ENCODE measurements around the gene USP34. TPM values are rescaled to one million over a fixed set of nuclear protein-coding genes. Genes with fewer than 3 reads are reported as not detected.

The USP34 gene
- total and polyA plus RNA-seq, 9 of the 15 experiments (the other 6 are each of a cell fraction or from before 2014, with no cell fraction given): 19.8 to 108 (median 67.8) TPM

DNA sequence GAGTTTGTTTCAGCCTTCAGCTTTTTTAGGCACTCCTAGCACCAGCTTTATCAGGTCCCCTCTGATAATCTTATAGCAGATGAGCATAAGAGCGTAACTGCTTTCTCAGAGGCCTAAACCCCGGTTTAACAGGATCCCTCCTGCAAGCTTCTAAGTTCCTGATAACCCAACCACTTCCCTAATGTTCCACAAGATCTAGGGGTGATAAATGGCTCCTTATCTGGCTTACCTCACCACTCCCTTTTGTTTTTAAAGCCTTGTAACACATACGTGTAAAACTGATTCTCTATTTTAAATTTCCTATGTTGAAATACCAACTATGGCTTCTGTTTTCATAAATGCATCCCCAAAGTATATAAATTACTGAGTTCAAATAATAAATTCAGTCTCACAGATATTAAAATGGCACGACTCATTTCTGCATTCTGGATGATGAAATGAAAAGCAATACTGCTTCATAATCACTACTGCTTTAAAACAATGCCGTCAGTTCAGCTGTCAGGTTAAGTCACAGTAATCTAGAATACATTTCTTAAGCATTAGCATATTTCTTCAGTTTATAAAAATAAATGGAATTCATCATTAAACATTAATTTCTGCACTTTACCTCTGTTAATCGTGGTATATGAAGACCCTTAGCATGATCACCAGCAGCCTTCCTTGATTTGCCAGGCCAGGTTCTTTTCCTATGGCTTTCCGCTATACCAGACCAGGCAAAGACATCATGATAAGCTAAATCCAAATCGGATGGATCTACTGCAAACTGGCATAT, 182.6 kb downstream of the USP34 start (continued):
- no peak for TF ChIP-seq KDM2B (CRISPR knock-in tag; IDR thresholded peaks at IDR 0.05)
- TF ChIP-seq TBP (optimal IDR thresholded peaks at IDR 0.05; ENCODE audit: low read depth, low read length): no peak
- no peak for TF ChIP-seq ZNF77 (CRISPR knock-in tag; IDR thresholded peaks at IDR 0.05)
- peak; percentile 66; the same call in 1 of the 2 replicates for TF ChIP-seq ZNF197 (CRISPR knock-in tag; IDR thresholded peaks at IDR 0.05; ENCODE audit: low read depth)
- TF ChIP-seq LEF1 (IDR thresholded peaks at IDR 0.05): peak; percentile 94; the same call in 1 of the 2 replicates
- peak; percentile 67 for TF ChIP-seq DACH1 (IDR thresholded peaks at IDR 0.05; ENCODE audit: partially characterized antibody)
- no peak for TF ChIP-seq NR2F6 (CRISPR knock-in tag; IDR thresholded peaks at IDR 0.05)
- TF ChIP-seq ZNF3 (CRISPR knock-in tag; IDR thresholded peaks at IDR 0.05): no peak
- TF ChIP-seq TCF7 (IDR thresholded peaks at IDR 0.05; ENCODE audit: borderline replicate concordance): no peak
- no peak for TF ChIP-seq HDGF (IDR thresholded peaks at IDR 0.05)
- peak; percentile 88 for TF ChIP-seq EP400 (IDR thresholded peaks at IDR 0.05)
- TF ChIP-seq, protein P1, sequence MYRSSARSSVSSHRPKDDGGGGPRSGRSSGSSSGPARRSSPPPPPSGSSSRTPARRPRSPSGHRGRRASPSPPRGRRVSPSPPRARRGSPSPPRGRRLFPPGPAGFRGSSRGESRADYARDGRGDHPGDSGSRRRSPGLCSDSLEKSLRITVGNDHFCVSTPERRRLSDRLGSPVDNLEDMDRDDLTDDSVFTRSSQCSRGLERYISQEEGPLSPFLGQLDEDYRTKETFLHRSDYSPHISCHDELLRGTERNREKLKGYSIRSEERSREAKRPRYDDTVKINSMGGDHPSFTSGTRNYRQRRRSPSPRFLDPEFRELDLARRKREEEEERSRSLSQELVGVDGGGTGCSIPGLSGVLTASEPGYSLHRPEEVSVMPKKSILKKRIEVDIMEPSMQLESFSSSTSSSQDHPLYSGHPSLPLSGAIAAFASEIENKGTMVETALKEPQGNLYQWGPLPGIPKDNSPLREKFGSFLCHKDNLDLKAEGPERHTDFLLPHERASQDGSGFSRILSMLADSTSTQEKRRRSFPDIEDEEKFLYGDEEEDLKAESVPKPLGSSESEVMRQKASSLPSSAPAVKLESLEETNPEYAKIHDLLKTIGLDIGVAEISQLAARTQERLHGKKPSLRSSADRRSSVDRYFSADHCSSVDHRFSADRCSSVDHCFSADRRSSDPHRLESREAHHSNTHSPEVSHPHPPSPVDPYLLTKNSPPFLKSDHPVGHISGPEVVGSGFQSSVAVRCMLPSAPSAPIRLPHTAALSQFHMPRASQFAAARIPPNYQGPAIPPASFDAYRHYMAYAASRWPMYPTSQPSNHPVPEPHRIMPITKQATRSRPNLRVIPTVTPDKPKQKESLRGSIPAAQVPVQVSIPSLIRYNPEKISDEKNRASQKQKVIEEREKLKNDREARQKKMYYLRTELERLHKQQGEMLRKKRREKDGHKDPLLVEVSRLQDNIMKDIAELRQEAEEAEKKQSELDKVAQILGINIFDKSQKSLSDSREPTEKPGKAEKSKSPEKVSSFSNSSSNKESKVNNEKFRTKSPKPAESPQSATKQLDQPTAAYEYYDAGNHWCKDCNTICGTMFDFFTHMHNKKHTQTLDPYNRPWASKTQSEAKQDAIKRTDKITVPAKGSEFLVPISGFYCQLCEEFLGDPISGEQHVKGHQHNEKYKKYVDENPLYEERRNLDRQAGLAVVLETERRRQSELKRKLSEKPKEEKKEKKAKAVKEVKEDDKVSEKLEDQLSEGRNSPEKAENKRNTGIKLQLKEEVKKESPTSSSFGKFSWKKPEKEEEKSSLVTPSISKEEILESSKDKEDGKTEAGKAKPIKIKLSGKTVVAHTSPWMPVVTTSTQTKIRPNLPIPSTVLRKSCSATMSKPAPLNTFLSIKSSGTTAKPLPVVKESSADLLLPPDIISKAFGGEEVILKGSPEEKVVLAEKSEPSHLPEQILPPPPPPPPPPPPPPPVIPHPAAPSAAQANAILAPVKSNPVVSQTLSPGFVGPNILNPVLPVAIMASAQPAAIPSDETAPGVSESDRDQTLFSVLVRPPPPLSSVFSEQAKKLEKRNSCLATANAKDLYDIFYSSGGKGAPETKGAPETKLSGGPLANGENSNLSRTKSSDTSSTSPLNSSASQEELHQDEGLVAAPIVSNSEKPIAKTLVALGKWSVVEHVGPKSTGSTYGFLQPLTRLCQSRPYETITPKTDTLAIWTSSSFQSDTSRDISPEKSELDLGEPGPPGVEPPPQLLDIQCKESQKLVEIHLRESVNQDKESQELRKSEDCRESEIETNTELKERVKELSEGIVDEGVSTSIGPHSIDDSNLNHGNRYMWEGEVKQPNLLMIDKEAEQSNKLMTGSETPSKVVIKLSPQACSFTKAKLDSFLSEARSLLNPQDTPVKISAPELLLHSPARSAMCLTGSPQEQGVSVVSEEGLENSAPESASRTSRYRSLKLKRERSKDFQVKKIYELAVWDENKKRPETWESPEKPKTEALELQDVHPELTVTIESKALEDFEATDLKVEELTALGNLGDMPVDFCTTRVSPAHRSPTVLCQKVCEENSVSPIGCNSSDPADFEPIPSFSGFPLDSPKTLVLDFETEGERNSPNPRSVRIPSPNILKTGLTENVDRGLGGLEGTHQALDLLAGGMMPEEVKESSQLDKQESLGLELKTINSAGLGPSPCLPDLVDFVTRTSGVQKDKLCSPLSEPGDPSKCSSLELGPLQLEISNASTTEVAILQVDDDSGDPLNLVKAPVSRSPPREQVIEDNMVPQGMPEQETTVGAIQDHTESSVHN (IDR thresholded peaks at IDR 0.05; ENCODE audit: borderline replicate concordance in 1 of 2, low read depth in 1 of 2): peak; percentile 64 to 96
- TF ChIP-seq E4F1 (CRISPR knock-in tag; IDR thresholded peaks at IDR 0.05; ENCODE audit: borderline replicate concordance): no peak
- peak; percentile 76 for TF ChIP-seq HDAC3 (IDR thresholded peaks at IDR 0.05; ENCODE audit: borderline replicate concordance, partially characterized antibody)
- TF ChIP-seq CHCHD3 (CRISPR knock-in tag; IDR thresholded peaks at IDR 0.05): no peak
- no peak for TF ChIP-seq PRPF4 (IDR thresholded peaks at IDR 0.05; ENCODE audit: insufficient read depth, low read depth, low read length, poor library complexity, severe bottlenecking)
- no peak for TF ChIP-seq CAMTA2 (CRISPR knock-in tag; conservative IDR thresholded peaks at IDR 0.05)
- TF ChIP-seq CBX1 (IDR thresholded peaks at IDR 0.05; ENCODE audit: low read depth): no peak
- no peak for TF ChIP-seq NCOA4 (IDR thresholded peaks at IDR 0.05; ENCODE audit: partially characterized antibody)

Data from K562 (cell line).